GM12878 (cell line): ENCODE results near the gene UTF1. TPM values are rescaled to one million over a fixed set of nuclear protein-coding genes. Genes with fewer than 3 reads are reported as not detected.

Experiments
- ATAC-seq: fragments of 200-7000 bp; cut with Tn5 transposase; 3 replicates; pipeline ENCODE4 v1.9.1; 2020; ENCODE audit warnings: mild to moderate bottlenecking, moderate library complexity
- BruUV-seq: library from RNA; stranded (reverse); fragments of 400-500 nt; replicated peaks from 2 replicates; lab custom pipeline; 2021; lab: Mats Ljungman, UMichigan
- CTCF ChIA-PET: fragments of 300-600 bp; sonication (Branson Sonifier 250); formaldehyde crosslinking; extraction: SDS; loops from one replicate; lab custom pipeline; 2021; ENCODE audit warnings: inconsistent platforms; lab: Yijun Ruan, JAX
- POLR2A ChIA-PET: fragments of 350-600 bp; formaldehyde crosslinking; extraction: SDS; loops from one replicate; lab custom pipeline; 2021; ENCODE audit warnings: inconsistent platforms; lab: Charles Lee
- RAD21 ChIA-PET: fragments of 300-600 bp; sonication (Branson Sonifier 250); formaldehyde crosslinking; loops from one replicate; lab custom pipeline; 2023; ENCODE audit warnings: antibody characterized with exemption; ENCODE audit not compliant: unreplicated experiment; lab: Charles Lee
- SMC1A ChIA-PET: fragments of 300-600 bp; sonication (Branson Sonifier 250); formaldehyde crosslinking; loops from one replicate; lab custom pipeline; 2023; ENCODE audit not compliant: unreplicated experiment, uncharacterized antibody; lab: Charles Lee
- DNase-seq: peaks from one replicate; pipeline ENCODE4 v3.0.0-alpha.2; 2011; ENCODE audit warnings: low read depth, low spot score
- FAIRE-seq: peaks from 3 replicates; lab custom pipeline; 2011; peaks lifted over from hg19 to GRCh38; lab: Jason Lieb, UNC
- H2AFZ ChIP-seq: 2 replicates; pipeline ENCODE4 v1.6.0; 2011; ENCODE audit warnings: low read depth, low read length, control low read depth; ENCODE audit not compliant: control insufficient read depth
- H3K27ac ChIP-seq: 2 replicates; pipeline ENCODE4 v1.5.1; 2011; ENCODE audit warnings: control low read depth; ENCODE audit not compliant: control insufficient read depth, insufficient read depth
- H3K27me3 ChIP-seq, 2 experiments: replicated peaks in 1 of 2; 2 replicates each; pipeline versions ENCODE4 v1.6.0 to v1.6.1; 2011; ENCODE audit warnings: low read length in 1 of 2; ENCODE audit not compliant: control insufficient read depth in 2 of 2, insufficient read depth in 2 of 2
- H3K36me3 ChIP-seq, 2 experiments: 2 replicates each; pipeline ENCODE4 v1.5.1; 2011; ENCODE audit warnings: low read length in 1 of 2; ENCODE audit not compliant: control insufficient read depth in 2 of 2, insufficient read depth in 2 of 2
- H3K4me1 ChIP-seq: 2 replicates; pipeline ENCODE4 v1.6.1; 2011; ENCODE audit warnings: mild to moderate bottlenecking, low read length, moderate library complexity, mixed read lengths; ENCODE audit not compliant: control insufficient read depth, insufficient read depth
- H3K4me2 ChIP-seq: 2 replicates; pipeline ENCODE4 v1.6.0; 2011; ENCODE audit warnings: control low read depth; ENCODE audit not compliant: control insufficient read depth, insufficient read depth
- H3K4me3 ChIP-seq: fragments of 200-600 bp; sonication (generic); 2 replicates; pipeline ENCODE4 v1.5.1; 2016
- H3K79me2 ChIP-seq: 2 replicates; pipeline ENCODE4 v1.6.0; 2011; ENCODE audit warnings: low read length; ENCODE audit not compliant: control insufficient read depth, insufficient read depth
- H3K9ac ChIP-seq: 2 replicates; pipeline ENCODE4 v1.8.0; 2011; ENCODE audit warnings: low read length, control low read depth, mixed read lengths; ENCODE audit not compliant: control insufficient read depth, insufficient read depth
- H3K9me3 ChIP-seq: replicated peaks from 3 replicates; pipeline ENCODE4 v1.5.1; 2011; ENCODE audit warnings: mild to moderate bottlenecking, low read length; ENCODE audit not compliant: control insufficient read depth, insufficient read depth
- H4K20me1 ChIP-seq: 2 replicates; pipeline ENCODE4 v1.6.0; 2011; ENCODE audit not compliant: control insufficient read depth, insufficient read depth
- ASH2L ChIP-seq: fragments of 300-600, 200-600 bp; sonication (generic); IDR thresholded peaks from 2 replicates; pipeline ENCODE4 v1.6.1; 2017; ENCODE audit warnings: low read depth, mild to moderate bottlenecking, borderline replicate concordance
- HDAC2 ChIP-seq: fragments of 200-600 bp; sonication (generic); IDR thresholded peaks from 2 replicates; pipeline ENCODE4 v1.6.1; 2017
- MXI1 ChIP-seq: fragments of 150-350 bp; IDR thresholded peaks from 2 replicates; pipeline ENCODE4 v1.6.1; 2011; ENCODE audit warnings: low read depth, mild to moderate bottlenecking, inconsistent platforms, low read length, improper control_type of control experiment
- NKRF ChIP-seq: fragments of 450-650 bp; conservative IDR thresholded peaks from 2 replicates; pipeline ENCODE4 v1.6.1; 2017; ENCODE audit warnings: mild to moderate bottlenecking, moderate library complexity
- RB1 ChIP-seq: fragments of 450-650 bp; formaldehyde crosslinking; IDR thresholded peaks from 2 replicates; pipeline ENCODE4 v1.6.1; 2017; ENCODE audit warnings: mild to moderate bottlenecking, borderline replicate concordance
- REST ChIP-seq: IDR thresholded peaks from 2 replicates; pipeline ENCODE4 v1.6.1; 2012; ENCODE audit warnings: mild to moderate bottlenecking, low read depth, low read length
- ZBED1 ChIP-seq: IDR thresholded peaks from 2 replicates; pipeline ENCODE4 v1.6.1; 2016; ENCODE audit warnings: borderline replicate concordance
- WGBS: methylation state at CpG from one replicate; pipeline ENCODE4 v1.1.6; 2016; ENCODE audit warnings: low lambda C conversion rate; ENCODE audit not compliant: insufficient replicate concordance, insufficient coverage; ENCODE audit errors: missing lambda C conversion rate; 5-methylcytosine and 5-hydroxymethylcytosine counted together
- in situ Hi-C: fragments of 300-500 bp; cut with MboI; formaldehyde crosslinking; loops from 9 replicates; pipeline ENCODE4 v1.14.3; 2018; ENCODE audit warnings: mixed read lengths
- intact Hi-C: fragments of 100-400 bp; cut with micrococcal nuclease; formaldehyde crosslinking; loops from one replicate; pipeline ENCODE4 v1.14.2; 2022; ENCODE audit not compliant: unreplicated experiment
- polyA plus RNA-seq, 11 experiments: library from polyadenylated mRNA; depleted of rRNA in 4 of 11; unstranded in 6 of 11; stranded (reverse) in 5 of 11; fragments of >200 nt; fragmentation: Nextera tagmentation in 4 of 11; fragmentation: Illumina TruSeq in 1 of 11; extraction: Ambion mirVana in 4 of 11; extraction: Trizol in 1 of 11; gene quantifications; 1 replicate in 1 of 11; 2 replicates in 10 of 11; pipeline versions ENCODE4 v1.2.1 to v1.2.3, GENCODE V29; 2011 to 2016; ENCODE audit warnings: inconsistent platforms in 2 of 11, missing spikeins in 2 of 11, low read depth in 1 of 11
- total RNA-seq, 4 experiments: library from RNA; depleted of rRNA in 3 of 4; stranded (reverse); fragments of >200 nt in 3 of 4; fragmentation: Illumina TruSeq in 1 of 4; extraction: Trizol in 1 of 4; gene quantifications; 2 replicates each; pipeline versions ENCODE4 v1.2.1 to v1.2.3, GENCODE V29; 2013 to 2021

Gene UTF1
- total and polyA plus RNA-seq, 10 of the 15 experiments (the other 5 are each of a cell fraction or from before 2014, with no cell fraction given), result not detected

- SMC1A ChIA-PET, result no interaction called here
- RAD21 ChIA-PET, result no interaction called here
- Histone ChIP-seq H3K4me3 (no peak overlapping the region), H3K79me2 (no peaks in the 10 kb centered on the region), H3K9me3 (no peaks in the 10 kb centered on the region), H3K36me3 (no peaks in the 10 kb centered on the region), H4K20me1 (no peaks in the 10 kb centered on the region), H3K27me3 (no peaks in the 10 kb centered on the region), H3K4me2 (no peak overlapping the region), H3K9ac (no peak overlapping the region), H2AFZ (no peak overlapping the region), H3K4me1 (no peaks in the 10 kb centered on the region), H3K27ac (no peak overlapping the region)
- no peak for TF ChIP-seq ZBED1
- no peak for TF ChIP-seq HDAC2
- no peak for TF ChIP-seq REST
- no peak for TF ChIP-seq NKRF
- TF ChIP-seq ASH2L, result no peak
- TF ChIP-seq MXI1, result no peak
- no peak for TF ChIP-seq RB1
- intact Hi-C loops (no loop called here), in situ Hi-C loops (no loop called here)
- POLR2A ChIA-PET, result no interaction called here
- no TSS peak for BruUV-seq
- 67% methylated on average over 9 of the region's 9 CpGs for WGBS
- CTCF ChIA-PET, result no interaction called here
- no peak for ATAC-seq
- FAIRE-seq, result no peak
- no peak for DNase-seq
Observed at GRCh38 chr10:133197786-133198185, 32.2 kb upstream of the UTF1 start.
